HL-60 (cell line): Measurements from ENCODE around the gene AHRR.

Source experiments
- POLR2AphosphoS5 ChIP-seq: IDR thresholded peaks from 2 replicates; pipeline ENCODE4 v1.6.1; 2012; ENCODE audit warnings: low read depth
- TF ChIP-seq, protein P1 (sequence below): IDR thresholded peaks from one replicate; pipeline ENCODE4 v1.5.1; 2011; ENCODE audit warnings: low read length, control low read depth, inconsistent platforms; ENCODE audit not compliant: insufficient read depth
- TF ChIP-seq, protein P2 (sequence below): IDR thresholded peaks from 2 replicates; pipeline ENCODE4 v1.6.1; 2012; ENCODE audit warnings: low read depth; ENCODE audit not compliant: insufficient replicate concordance

DNA sequence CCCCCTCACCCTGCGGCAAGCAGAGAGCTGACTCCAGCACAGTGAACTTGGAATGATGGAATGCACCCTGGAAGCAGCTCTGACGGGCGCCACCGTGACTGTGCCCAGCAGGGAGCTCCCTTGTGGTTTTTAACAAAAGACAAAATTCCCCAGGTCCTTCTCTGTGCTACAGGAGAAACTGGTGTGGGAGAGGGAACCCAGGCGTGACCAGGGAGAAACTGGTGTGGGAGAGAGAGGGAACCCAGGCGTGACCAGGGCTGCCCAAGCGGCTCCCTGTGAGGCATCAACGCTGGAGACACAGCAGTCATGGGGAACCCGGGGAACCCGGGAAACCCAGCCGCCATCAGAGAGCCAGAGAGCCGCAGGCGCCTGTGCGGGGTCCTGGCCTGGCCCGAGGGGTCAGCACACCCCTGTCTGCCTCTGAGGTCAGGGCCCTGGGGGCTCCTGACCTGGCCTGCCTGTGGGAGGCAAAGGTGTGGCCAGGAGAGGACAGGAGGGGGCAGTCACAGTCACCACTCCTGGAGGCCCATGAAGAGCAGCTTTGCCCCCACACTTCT lies 3.1 kb upstream of the AHRR start:
- TF ChIP-seq, protein P1, sequence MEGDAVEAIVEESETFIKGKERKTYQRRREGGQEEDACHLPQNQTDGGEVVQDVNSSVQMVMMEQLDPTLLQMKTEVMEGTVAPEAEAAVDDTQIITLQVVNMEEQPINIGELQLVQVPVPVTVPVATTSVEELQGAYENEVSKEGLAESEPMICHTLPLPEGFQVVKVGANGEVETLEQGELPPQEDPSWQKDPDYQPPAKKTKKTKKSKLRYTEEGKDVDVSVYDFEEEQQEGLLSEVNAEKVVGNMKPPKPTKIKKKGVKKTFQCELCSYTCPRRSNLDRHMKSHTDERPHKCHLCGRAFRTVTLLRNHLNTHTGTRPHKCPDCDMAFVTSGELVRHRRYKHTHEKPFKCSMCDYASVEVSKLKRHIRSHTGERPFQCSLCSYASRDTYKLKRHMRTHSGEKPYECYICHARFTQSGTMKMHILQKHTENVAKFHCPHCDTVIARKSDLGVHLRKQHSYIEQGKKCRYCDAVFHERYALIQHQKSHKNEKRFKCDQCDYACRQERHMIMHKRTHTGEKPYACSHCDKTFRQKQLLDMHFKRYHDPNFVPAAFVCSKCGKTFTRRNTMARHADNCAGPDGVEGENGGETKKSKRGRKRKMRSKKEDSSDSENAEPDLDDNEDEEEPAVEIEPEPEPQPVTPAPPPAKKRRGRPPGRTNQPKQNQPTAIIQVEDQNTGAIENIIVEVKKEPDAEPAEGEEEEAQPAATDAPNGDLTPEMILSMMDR, result no peak
- TF ChIP-seq POLR2AphosphoS5, result no peak
- TF ChIP-seq, protein P2, sequence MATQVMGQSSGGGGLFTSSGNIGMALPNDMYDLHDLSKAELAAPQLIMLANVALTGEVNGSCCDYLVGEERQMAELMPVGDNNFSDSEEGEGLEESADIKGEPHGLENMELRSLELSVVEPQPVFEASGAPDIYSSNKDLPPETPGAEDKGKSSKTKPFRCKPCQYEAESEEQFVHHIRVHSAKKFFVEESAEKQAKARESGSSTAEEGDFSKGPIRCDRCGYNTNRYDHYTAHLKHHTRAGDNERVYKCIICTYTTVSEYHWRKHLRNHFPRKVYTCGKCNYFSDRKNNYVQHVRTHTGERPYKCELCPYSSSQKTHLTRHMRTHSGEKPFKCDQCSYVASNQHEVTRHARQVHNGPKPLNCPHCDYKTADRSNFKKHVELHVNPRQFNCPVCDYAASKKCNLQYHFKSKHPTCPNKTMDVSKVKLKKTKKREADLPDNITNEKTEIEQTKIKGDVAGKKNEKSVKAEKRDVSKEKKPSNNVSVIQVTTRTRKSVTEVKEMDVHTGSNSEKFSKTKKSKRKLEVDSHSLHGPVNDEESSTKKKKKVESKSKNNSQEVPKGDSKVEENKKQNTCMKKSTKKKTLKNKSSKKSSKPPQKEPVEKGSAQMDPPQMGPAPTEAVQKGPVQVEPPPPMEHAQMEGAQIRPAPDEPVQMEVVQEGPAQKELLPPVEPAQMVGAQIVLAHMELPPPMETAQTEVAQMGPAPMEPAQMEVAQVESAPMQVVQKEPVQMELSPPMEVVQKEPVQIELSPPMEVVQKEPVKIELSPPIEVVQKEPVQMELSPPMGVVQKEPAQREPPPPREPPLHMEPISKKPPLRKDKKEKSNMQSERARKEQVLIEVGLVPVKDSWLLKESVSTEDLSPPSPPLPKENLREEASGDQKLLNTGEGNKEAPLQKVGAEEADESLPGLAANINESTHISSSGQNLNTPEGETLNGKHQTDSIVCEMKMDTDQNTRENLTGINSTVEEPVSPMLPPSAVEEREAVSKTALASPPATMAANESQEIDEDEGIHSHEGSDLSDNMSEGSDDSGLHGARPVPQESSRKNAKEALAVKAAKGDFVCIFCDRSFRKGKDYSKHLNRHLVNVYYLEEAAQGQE, result no peak
